ENCODE data around the gene CCDC9B.

The CCDC9B gene

DNA sequence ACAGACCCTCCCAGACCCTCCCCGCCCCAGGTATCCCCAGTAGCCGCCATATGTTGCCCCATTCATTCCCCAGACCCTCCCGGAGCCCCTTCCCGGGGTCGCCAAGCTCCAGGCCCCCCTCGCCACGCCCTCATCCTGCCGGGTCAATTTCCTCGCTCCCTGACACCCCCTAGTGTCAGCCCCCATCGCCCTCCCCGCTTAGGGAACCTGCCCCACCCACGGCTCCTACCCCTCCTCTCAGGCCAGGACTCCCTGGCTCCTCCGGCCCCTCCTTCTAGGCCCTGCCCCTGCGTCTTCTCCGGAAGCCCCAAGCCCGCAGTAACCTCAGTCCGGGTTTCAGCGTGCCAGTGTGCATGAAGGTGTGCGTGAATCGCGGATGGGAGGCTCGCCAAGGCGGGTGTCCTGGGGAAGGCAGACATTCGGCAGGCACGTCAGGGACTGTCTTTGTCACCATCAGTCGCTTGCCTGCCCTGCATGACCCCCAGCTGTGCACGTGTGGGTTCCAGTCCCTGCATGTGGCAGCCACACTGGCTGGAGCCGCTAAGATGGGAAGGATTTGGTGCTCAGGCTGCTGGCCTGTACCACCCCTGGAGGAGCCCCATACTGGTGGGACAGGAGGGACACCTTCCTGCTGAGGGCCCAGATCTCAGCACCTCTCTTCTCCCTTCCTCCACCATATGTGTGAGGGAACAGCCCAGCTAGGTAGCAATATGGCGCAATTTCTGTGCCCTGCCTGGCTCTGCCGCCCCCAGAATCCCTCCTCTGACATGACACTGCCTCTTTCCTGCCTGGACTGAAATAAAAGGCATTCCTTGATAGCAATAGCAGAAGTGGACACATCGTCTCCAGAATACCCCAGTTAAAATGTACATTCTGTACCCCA, 18.0 kb upstream of the CCDC9B start:
- TF ChIP-seq, protein P1, sequence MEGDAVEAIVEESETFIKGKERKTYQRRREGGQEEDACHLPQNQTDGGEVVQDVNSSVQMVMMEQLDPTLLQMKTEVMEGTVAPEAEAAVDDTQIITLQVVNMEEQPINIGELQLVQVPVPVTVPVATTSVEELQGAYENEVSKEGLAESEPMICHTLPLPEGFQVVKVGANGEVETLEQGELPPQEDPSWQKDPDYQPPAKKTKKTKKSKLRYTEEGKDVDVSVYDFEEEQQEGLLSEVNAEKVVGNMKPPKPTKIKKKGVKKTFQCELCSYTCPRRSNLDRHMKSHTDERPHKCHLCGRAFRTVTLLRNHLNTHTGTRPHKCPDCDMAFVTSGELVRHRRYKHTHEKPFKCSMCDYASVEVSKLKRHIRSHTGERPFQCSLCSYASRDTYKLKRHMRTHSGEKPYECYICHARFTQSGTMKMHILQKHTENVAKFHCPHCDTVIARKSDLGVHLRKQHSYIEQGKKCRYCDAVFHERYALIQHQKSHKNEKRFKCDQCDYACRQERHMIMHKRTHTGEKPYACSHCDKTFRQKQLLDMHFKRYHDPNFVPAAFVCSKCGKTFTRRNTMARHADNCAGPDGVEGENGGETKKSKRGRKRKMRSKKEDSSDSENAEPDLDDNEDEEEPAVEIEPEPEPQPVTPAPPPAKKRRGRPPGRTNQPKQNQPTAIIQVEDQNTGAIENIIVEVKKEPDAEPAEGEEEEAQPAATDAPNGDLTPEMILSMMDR (IDR thresholded peaks at IDR 0.05; ENCODE audit: borderline replicate concordance, control extremely low read depth, extremely low read depth, insufficient read depth, missing control alignments): peak; percentile 5
- peak; percentile 48 for DNase-seq (ENCODE audit: low spot score)
- in situ Hi-C loops (cut with MboI; ENCODE audit: low sequenced_read_pairs, unreplicated experiment): no loop called here

DNA sequence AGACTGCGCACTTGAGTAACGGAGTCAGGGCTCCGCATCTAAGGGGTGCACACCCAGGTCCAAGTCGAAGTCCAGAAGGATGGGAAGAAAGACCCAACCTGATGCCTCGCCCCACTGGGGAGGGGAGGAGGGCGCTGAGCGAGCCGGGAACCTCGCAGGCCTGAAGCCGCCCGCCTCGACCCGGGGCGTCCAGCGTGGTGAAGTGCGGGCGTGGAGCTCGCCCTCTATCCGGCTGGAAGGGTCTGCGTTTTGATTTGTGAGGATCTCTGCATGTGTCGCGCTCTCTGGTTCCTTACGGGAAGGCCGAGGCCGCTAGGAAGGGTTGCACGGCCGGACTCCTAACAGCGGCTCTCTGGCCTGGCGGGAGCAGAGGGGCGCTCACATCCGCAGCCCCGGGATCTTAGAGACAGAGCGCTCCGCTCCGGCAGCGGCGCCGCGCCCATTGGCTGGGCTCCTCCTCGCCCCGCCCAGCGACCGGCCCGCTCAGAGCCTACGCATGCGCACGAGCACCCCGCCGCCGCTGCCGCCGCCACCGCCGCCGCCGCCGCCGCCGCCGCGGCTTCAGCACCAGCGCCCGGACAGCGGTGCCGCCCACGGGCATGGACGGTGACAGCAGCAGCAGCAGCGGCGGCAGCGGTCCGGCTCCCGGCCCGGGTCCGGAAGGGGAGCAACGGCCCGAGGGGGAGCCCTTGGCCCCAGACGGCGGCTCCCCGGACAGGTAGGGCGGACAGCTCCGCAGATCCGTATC, 17.2 kb upstream of the CCDC9B start, which contains the start of gene DISP2:
Gene DISP2, plus strand, starts transcription at position 497 of the 748 bp plus-strand sequence. Its CDS starts 103 bp downstream, at position 600.
- in situ Hi-C loops (cut with MboI; ENCODE audit: low sequenced_read_pairs, unreplicated experiment): no loop called here
- TF ChIP-seq, protein P1 (IDR thresholded peaks at IDR 0.05; ENCODE audit: borderline replicate concordance, control extremely low read depth, extremely low read depth, insufficient read depth, missing control alignments): no peak
- peak; percentile 100 for DNase-seq (ENCODE audit: low spot score)

DNA sequence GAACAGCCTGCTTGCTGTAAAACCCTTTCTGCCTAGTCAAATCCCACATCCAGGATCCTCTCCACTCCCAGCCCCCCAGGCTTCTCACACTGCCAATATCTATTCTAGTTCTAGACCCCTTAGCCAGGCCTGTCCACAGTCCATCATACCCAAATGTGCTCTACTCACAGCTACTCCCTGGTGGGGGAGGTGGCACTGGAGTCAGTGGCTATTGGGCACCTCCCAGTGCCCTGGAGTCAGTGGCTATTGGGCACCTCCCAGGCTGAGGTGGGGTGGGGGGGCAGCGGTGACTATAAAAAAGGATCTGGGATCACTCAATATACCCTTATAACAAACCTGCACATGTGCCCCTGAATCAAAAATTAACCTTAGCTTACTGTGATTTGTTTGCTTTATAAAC, 16.5 kb upstream of the CCDC9B start:
- in situ Hi-C loops (cut with MboI; ENCODE audit: low sequenced_read_pairs, unreplicated experiment): no loop called here
- TF ChIP-seq, protein P1 (IDR thresholded peaks at IDR 0.05; ENCODE audit: borderline replicate concordance, control extremely low read depth, extremely low read depth, insufficient read depth, missing control alignments): no peak
- DNase-seq (ENCODE audit: low spot score): no peak

DNA sequence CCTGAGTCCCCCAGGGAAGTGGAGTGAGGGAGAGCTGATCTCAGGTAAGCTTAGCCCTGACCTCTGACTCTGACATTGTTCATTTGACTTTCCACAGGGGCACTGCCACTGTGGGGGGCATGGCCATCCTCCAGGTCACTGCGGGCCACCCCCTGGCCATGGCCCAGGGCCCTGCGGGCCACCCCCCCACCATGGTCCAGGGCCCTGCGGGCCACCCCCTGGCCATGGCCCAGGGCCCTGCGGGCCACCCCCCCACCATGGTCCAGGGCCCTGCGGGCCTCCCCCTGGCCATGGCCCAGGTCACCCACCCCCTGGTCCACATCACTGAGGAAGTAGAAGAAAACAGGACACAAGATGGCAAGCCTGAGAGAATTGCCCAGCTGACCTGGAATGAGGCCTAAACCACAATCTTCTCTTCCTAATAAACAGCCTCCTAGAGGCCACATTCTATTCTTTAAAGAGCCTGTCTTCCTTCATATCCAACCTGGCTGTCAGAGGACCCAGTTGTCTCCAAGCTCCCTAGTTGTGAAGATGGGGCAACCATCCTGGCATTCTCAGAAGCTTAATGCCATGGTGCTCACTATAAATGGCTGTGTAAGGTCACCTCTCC, 15.3 kb upstream of the CCDC9B start:
- DNase-seq (ENCODE audit: low spot score): no peak
- in situ Hi-C loops (cut with MboI; ENCODE audit: low sequenced_read_pairs, unreplicated experiment): no loop called here
- TF ChIP-seq, protein P1 (IDR thresholded peaks at IDR 0.05; ENCODE audit: borderline replicate concordance, control extremely low read depth, extremely low read depth, insufficient read depth, missing control alignments): no peak

DNA sequence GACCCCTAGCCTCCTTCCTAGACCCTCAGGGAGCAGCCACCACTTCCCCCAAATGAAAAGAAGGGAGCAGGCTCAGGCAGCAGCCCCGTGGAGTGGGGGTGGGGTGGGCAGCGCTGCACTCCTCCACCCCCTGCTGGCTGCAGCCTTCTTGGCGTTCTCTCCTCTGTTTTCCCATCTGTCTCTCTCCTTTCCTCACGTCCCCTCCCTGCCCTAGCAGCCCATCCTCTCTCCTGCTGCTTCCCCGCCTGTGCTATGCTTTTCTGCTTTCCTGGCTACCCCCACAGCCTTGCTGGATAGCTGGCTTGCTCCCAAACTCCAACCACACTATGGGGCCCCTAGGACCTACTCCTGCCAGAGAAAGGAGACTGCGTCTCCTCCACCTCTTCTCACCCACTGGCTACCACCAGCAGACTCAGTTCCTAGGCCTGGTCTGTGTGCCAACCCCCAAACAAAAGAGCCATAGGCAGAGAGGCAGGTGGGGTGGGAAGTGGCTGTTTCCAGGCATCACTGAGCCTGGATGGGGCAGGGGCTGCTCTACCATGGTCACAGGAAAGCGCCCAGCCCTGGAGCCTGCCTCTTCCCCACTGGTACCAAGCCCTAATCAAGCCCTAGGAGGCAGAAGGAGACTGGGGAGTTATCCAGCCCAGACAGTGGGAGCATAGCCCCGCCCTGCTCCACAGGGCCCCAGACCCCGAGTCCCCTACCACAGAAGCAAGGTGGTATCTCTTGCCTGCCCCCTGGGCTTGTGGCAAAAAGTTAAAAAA, 13.9 kb upstream of the CCDC9B start:
- in situ Hi-C loops (cut with MboI; ENCODE audit: low sequenced_read_pairs, unreplicated experiment): no loop called here
- TF ChIP-seq, protein P1 (IDR thresholded peaks at IDR 0.05; ENCODE audit: borderline replicate concordance, control extremely low read depth, extremely low read depth, insufficient read depth, missing control alignments): peak; percentile 5
- no peak for DNase-seq (ENCODE audit: low spot score)

DNA sequence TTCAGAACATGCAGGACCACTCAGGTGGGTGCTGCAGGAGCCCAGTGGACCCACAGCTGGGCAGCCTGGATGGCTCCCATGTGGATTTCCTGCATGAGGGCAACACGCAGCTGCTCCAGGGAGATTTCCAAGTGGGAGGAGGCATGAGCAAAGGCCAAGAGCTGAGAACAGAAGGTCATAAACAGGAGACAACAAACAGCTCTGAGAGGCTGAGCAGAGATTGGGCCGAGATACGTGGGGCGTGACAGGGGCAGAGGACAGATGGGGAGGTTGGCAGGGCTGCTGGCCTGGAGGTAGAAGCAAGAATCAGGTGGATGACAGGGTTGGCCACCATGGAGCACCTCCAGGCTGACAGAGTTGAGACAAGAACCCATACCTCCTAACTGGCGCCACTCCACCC, 13.0 kb upstream of the CCDC9B start:
- in situ Hi-C loops (cut with MboI; ENCODE audit: low sequenced_read_pairs, unreplicated experiment): no loop called here
- TF ChIP-seq, protein P1 (IDR thresholded peaks at IDR 0.05; ENCODE audit: borderline replicate concordance, control extremely low read depth, extremely low read depth, insufficient read depth, missing control alignments): no peak
- no peak for DNase-seq (ENCODE audit: low spot score)
